ENCODE data around the gene FAM217B.

GRCh38 chr20:59962155-59962554 lies 22.0 kb downstream of the FAM217B start:
- no peak for TF ChIP-seq CTCF (IDR thresholded peaks at IDR 0.05 in 8 of 11, conservative IDR thresholded peaks at IDR 0.05 in 3 of 11)
- TF ChIP-seq POLR2A (IDR thresholded peaks at IDR 0.05), result no peak
